ENCODE results near the gene ST8SIA4.
"Not testable (repeated sequence)": the region's sequence is repeated elsewhere in the genome, so short reads cannot be mapped to it uniquely, and the experiment has no call there.

The ST8SIA4 gene

GRCh38 chr5:100826133-100826532 is 76.9 kb downstream of the ST8SIA4 start:
- FAIRE-seq: no peak

DNA sequence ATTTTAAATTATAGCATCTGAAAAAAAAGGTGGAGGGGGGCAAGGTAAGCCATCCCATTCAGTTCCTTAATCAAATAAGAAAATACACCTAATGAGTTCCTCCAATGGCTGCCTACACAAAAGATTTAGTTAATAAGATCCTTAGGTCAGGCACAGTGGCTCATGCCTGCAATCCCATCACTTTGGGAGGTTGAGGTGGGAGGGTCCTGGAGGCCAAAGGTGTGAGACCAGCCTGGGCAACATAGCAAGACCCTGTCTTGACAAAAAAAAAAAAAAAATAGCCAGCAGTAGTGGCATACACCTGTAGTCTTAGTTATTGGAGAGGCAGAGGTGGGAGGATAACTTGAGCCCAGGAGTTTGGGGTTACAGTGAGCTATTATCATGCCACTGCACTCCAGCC is 78.4 kb downstream of the ST8SIA4 start:
- no peak for FAIRE-seq

DNA sequence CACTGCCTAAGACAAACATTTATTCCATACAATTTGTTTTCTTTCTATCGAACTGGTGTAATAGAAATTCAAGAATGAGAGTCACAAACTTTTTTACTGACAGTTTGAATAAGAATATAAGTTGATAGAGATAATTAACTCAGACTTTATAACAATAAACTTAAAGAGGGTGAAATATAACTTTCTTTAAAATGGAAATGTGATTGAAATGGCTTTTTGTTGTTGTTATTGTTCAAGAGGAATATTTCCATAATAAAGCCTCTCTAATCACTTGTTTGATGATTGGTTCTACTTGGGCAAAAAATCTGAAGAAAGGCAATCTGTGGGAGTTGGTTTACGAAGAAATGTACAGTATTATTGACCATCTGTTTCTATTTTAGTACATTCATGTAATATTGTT is 79.3 kb downstream of the ST8SIA4 start:
- FAIRE-seq: no peak

DNA sequence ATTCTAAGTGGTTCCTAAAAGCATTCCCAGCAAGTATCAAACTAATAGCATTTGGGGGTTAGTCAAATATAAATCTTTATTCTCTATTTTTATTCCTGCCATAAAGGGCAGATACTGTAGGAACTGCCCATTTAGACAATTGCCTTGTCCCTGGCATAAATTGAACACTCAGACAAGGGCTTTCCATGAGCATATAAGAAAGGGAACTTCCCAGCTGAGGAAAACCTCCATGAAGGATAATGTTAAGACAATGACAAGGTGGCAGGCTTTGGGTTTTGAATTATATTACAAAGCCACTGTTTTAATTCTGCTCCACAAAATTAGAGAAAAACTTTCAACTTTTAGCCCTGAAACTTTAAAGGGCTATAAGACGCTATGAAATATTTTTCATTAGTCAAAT is 81.3 kb downstream of the ST8SIA4 start:
- FAIRE-seq: no peak

- no peak for FAIRE-seq
Measured at GRCh38 chr5:100818340-100818739, 84.7 kb downstream of the ST8SIA4 start.

- FAIRE-seq: no peak
Measured at GRCh38 chr5:100803397-100803796, 99.7 kb downstream of the ST8SIA4 start.

DNA sequence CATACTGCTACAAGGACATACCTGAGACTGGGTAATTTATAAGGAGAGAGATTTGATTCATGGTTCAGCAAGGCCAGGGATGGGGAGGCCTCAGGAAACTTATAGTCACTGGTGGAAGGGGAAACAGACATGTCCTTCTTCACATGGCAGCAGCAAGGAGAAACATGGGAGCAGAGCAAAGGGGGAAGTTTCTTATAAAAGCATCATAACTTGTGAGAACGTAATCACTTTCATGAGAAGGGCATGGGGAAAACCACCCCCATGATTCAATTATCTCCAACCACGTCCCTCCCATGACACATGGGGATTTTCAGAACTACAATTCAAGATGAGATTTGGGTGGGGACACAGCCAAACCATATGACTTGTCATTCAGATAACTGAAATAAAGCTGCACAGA is 100.9 kb downstream of the ST8SIA4 start:
- FAIRE-seq: no peak

- FAIRE-seq: no peak
Measured at GRCh38 chr5:100800562-100800961, 102.5 kb downstream of the ST8SIA4 start.

- FAIRE-seq: no peak
Measured at GRCh38 chr5:100799166-100799565, 103.9 kb downstream of the ST8SIA4 start.

DNA sequence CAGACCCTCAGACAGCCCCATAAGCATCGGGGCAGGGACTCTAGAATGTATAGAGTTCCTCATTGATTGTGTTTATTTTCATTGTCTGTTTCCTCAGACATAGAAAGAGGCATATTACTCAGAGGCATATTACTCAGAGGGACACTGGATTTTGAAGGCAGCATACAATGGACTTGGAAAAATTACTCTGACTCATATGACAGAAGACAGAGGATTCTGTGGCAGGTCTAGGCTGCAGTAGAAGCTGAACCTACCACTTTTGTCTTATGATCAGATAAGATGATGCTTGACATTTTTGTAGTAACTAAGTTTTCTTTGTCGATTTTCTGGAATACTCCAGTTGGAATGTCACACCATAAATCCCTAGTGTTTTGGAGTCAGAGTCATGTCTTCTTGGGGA is 105.2 kb downstream of the ST8SIA4 start:
- no peak for FAIRE-seq

DNA sequence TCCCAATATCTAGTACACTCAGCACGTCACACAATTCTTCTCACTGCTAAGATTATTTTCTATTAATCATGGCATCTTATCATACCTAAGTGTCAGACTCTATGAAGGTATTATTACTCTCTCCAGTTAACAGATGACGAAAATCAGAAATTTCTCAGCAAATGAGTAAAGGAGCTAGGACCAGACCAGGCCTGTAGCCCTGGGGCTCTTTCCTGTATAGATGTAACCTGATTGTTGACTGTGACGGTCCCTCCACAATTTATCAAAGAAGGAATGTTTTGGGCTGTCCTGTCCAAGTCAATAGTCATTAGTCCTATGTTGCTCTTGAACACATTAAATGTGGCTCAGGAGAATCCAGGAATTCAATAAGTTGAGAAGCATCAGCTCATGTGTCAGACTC is 106.2 kb downstream of the ST8SIA4 start:
- FAIRE-seq: no peak

- FAIRE-seq: no peak
Measured at GRCh38 chr5:100794844-100795243, 108.2 kb downstream of the ST8SIA4 start.

- FAIRE-seq: no peak
Measured at GRCh38 chr5:100794218-100794617, 108.9 kb downstream of the ST8SIA4 start.

DNA sequence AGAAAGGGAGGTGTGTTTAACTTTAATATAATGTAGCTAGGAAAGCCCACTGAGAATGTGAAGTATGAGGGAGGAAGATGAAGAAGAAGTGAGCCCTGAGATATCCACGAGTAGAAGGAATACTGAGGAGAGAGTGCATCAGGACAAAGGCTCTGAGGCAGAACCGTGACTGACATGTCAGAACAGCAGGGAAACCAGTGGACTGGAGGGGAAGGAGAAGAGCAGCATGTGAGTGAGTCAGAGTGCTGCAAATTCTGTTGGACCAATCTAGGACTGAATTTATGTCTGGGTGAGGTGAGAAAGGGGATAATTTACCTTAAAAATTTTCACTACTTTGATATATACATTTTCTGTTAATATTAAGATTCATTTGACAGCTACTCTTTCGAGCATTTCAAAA is 110.3 kb downstream of the ST8SIA4 start:
- no peak for FAIRE-seq

GRCh38 chr5:100791391-100791790 is 111.7 kb downstream of the ST8SIA4 start:
- FAIRE-seq: no peak

DNA sequence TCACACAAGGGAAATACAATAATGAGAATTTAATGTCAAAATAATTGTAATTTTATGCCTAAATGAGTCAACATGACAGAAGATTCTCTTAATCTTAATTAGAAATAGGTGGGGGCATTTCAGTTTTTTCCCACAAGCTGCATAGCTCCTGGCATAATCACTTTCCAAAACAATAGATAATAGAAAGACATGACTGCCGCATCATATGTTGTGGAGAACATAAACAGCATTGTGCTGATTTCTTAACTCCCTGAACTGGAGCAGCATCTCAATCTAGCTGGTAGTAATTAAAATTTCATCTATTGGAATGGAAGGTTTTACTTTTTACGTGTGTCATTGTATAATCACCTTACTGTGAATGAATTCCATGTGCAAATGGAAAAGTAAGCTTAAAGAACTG is 112.1 kb downstream of the ST8SIA4 start:
- no peak for FAIRE-seq

DNA sequence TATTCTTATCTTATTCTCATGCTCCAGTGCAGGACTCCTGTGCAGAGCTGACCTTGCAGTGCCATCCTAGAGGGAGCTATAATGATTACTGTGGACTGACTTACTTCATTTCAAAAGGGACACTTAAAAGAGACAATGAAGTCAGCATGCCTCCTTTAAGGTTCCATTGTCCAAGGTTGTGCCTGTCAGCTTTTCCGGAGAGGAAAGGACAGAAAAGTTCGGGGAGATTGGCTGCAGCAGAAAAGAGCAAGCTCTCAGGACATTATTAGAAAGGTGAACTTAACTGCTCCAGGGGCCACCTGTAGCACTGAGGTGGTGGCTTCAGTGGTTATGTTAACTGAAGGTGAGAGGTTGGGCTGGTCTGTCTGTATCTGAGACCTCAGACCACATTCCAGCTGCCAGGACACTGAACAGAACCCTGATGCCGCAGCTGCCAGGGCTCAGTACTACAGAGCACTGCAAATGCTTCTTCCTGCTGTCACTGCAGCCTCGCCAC is 112.9 kb downstream of the ST8SIA4 start:
- FAIRE-seq: no peak

GRCh38 chr5:100789694-100790093 is 113.4 kb downstream of the ST8SIA4 start:
- no peak for FAIRE-seq

DNA sequence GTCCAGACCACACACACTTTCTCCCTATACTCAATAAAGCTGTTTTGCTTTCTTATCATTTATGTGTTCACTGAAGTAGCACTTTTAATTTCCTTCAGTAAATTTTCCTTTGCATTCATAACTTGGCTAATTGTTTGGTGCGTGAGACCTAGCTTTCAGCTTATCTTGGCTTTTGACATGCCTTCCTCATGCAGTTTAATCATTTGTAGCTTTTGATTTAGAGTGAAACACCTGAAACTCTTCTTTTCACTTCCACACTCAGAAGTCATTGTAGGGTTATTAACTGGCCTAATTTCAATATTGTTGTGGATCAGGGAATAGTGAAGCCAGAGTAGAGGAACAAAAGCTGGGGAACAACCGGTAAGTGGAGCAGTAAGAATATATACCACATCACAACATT is 114.7 kb downstream of the ST8SIA4 start:
- FAIRE-seq: no peak

- FAIRE-seq: no peak
Measured at GRCh38 chr5:100787648-100788047, 115.4 kb downstream of the ST8SIA4 start.

DNA sequence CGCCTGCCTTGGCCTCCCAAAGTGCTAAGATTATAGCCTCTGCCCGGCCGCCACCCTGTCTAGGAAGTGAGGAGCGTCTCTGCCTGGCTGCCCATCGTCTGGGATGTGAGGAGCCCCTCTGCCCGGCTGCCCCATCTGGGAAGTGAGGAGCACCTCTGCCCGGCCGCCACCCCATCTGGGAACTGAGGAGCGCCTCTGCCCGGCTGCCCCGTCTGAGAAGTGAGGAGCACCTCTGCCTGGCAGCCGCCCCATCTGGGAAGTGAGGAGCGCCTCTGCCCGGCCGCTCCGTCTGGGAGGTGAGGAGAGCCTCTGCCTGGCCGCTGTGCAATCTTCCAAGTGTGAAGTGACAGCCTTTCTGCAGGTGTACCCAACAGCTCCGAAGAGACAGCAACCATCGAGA is 117.5 kb downstream of the ST8SIA4 start:
- FAIRE-seq: not testable (repeated sequence)

DNA sequence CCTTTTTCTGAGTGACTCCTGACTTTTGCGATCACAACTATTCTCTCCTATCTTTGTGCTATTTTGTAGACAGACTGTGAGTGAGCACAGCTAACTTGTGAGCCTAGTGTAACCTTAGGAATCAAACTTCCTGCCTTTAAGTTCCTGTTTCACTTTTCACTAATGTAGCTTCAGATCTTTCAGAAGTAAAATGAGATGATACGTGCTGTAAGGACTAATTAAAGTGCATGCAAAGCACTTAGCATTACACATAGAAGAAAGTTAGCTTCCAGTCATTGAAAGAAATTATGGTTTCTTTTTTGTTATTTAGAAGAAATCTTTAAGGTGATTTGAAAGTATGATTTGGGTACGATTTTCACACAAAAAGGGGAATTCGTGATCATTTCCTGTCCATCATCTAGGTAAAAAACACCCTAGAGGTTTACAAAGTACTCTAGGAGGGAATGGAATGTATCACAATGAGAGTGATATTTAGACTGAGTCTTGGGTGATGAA is 122.7 kb downstream of the ST8SIA4 start:
- FAIRE-seq: no peak

DNA sequence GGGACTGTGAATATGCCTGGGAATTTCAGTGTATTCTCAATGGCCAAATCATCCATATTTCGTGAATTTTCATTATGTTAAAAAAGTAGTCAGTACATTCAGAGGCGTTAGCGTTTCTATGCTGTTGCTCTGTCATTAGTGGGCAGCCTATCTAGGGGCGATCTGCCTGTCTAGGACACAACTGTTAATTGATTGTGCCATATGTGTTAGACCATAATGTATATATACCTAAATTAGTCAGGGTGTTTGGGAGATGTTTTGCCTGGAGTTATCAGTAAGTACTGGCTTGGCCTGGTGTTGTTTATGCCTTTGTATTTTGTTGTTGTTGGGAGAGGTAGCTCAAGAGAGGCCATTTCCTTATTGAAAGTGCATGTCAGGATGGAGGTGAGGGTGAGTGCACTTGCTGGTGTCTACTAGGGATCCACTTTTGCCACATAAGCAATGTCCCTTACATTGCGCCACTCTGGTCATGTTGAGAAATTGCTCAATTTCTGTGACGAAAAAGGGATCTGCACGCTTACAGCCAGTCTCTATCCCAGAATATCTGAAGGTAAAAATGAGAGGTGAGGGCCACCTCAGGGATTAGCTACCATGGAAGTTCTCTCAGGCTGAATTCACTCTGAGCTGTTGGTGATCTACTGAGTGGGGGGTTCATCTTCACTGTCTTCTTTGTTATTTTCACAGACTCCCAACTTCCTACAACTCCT is 123.3 kb downstream of the ST8SIA4 start:
- FAIRE-seq: no peak

DNA sequence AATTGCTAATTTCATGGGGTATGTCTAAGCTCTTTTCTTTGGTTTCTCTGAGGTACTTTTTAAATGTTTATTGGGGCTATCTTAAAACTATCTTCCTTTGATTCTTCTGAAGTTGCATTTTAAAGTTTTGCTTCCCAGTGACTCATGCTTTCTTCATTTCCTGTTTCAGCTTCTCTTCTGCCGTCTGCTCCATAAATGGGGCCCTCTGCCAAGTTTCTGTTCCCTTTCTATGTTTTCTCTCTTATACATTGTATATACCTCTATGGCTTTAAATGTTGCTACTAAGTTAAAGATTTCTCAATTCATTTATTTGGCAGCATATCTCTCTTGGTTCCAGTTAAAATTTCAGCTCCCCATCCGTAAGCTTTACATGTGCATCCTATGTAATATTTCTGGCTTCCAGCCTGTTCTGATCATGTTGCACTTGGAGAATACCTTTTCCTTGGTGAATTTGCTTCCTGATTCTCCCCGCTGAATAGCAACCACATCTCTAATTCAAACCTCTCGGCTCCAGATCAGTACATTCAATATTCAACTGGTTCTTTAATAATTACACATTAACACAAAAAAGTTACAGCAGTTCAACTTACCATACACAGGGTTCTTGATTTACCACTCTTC is 125.3 kb downstream of the ST8SIA4 start:
- FAIRE-seq: no peak

GRCh38 chr5:100775533-100775855 is 127.6 kb downstream of the ST8SIA4 start:
- no peak for FAIRE-seq
